Endodermal cell (in vitro differentiated cells): ENCODE data around the gene DNAH1. TPM values are rescaled to one million over a fixed set of nuclear protein-coding genes. Genes with fewer than 3 reads are reported as not detected.

Experiments used
- DNase-seq: peaks from one replicate; pipeline ENCODE4 v3.0.0-alpha.2; 2017
- H3K27ac ChIP-seq: 2 replicates; pipeline ENCODE4 v1.5.1; 2013; ENCODE audit warnings: mild to moderate bottlenecking, low read depth, low read length, moderate library complexity
- H3K27me3 ChIP-seq: 2 replicates; pipeline ENCODE4 v1.6.1; 2013; ENCODE audit warnings: mild to moderate bottlenecking, low read length, moderate library complexity; ENCODE audit not compliant: insufficient read depth, control insufficient read depth, poor library complexity, severe bottlenecking
- H3K36me3 ChIP-seq: 2 replicates; pipeline ENCODE4 v1.7.0; 2013; ENCODE audit warnings: mild to moderate bottlenecking, low read length, moderate library complexity; ENCODE audit not compliant: control insufficient read depth, insufficient read depth
- H3K4me1 ChIP-seq: one replicate; pipeline ENCODE4 v1.7.0; 2013; ENCODE audit warnings: low read length; ENCODE audit not compliant: control insufficient read depth, insufficient read depth
- H3K4me3 ChIP-seq: 2 replicates; pipeline ENCODE4 v1.5.1; 2013; ENCODE audit warnings: mild to moderate bottlenecking, low read length, moderate library complexity
- H3K9ac ChIP-seq: 2 replicates; pipeline ENCODE4 v1.6.1; 2013; ENCODE audit warnings: mild to moderate bottlenecking, low read length, moderate library complexity; ENCODE audit not compliant: poor library complexity, severe bottlenecking; ENCODE audit errors: extremely low read depth
- H3K9me3 ChIP-seq: 2 replicates; pipeline ENCODE4 v1.6.1; 2013; ENCODE audit warnings: mild to moderate bottlenecking, low read length, moderate library complexity; ENCODE audit not compliant: control insufficient read depth
- H3K27ac Mint-ChIP-seq: 2 replicates; pipeline ENCODE4 v1.8.0; 2020; ENCODE audit warnings: mixed read lengths
- H3K27me3 Mint-ChIP-seq: 2 replicates; pipeline ENCODE4 v1.8.0; 2021; ENCODE audit warnings: mild to moderate bottlenecking, mixed read lengths; ENCODE audit not compliant: insufficient read depth
- H3K36me3 Mint-ChIP-seq: 2 replicates; pipeline ENCODE4 v1.8.0; 2020; ENCODE audit warnings: low read depth, mixed read lengths
- H3K4me1 Mint-ChIP-seq: 2 replicates; pipeline ENCODE4 v1.8.0; 2020; ENCODE audit warnings: mixed read lengths
- H3K4me3 Mint-ChIP-seq: 2 replicates; pipeline ENCODE4 v1.8.0; 2020; ENCODE audit warnings: mild to moderate bottlenecking, moderate library complexity, mixed read lengths
- H3K9me3 Mint-ChIP-seq: 2 replicates; pipeline ENCODE4 v1.8.0; 2020; ENCODE audit warnings: mild to moderate bottlenecking, mixed read lengths
- WGBS, 2 experiments: methylation state at CpG; one replicate each; pipeline versions ENCODE4 v1.1.5 to v1.1.7; 2013; ENCODE audit warnings: missing lambda C conversion rate in 2 of 2, mixed read lengths in 1 of 2; ENCODE audit not compliant: insufficient coverage in 1 of 2, insufficient read length in 1 of 2; 5-methylcytosine and 5-hydroxymethylcytosine counted together
- total RNA-seq, 2 donors: library from RNA; stranded (reverse); fragmentation: NEBNext Ultra II Directional in 1 of 2; extraction: Animal tissue kit (Norgen Biotek cat#: 25700) in 1 of 2; gene quantifications; 2 replicates in 1 of 2; 3 replicates in 1 of 2; pipeline ENCODE4 v1.2.1, GENCODE V29; 2021
- TF ChIP-seq, protein P1 (sequence below): fragments of 200-600 bp; sonication (generic); conservative IDR thresholded peaks from 2 replicates; pipeline ENCODE4 v1.5.0; 2021; ENCODE audit warnings: antibody characterized with exemption, mild to moderate bottlenecking

DNAH1 gene
- total RNA-seq, 2 donors from 2014 or later = 4.9 to 5.5 TPM

DNA sequence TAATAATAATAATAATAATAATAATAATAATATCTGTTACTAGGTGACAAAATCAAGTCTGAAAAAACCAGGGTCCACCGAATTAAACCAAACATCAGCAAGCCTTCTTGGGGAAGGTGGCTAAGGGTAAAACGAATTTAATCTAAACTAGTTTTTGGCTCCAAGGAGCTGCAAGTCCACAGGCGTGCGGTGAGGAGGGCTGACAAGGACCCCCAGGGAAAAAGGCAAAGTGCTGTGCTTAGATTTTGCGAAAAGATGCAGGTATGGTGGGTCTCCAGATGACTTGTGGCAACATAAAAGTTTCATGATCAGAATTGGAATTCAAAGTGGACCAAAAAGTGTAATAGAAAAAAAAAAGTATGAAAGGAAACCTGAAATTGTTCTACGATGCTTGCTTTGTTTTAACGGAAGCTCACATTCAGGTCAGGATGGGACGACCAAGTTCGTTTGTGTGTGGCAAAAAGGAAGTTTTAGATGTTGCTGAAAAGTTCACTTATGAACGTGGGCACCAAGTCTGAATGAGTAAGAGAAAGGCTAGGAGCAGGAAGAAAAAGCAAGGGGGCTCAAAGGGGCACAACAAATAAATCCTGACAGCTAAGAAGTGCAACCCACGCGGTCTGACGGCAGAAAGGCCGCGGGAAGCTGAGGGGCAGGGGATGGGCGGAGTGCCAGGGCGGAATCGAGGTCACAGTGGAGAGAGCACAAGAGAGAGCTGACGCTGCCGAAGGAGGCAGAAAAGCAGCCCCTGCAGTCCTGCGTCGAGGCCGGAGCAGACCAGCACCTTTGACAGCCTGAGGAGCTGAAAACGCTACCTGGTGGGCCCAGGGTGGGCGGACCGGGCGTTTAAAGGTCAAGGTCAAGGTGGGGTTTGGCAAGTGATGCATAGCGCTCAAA lies 38.8 kb upstream of the DNAH1 start:
- no peaks in the 10 kb centered on the region for H3K27me3 ChIP-seq
- Mint-ChIP-seq H3K4me1 (peaks cover 32% of the 10 kb centered on the region), H3K9me3 (no peaks in the 10 kb centered on the region), H3K4me3 (peak overlapping the region; percentile 95), H3K27ac (peak overlapping the region; percentile 100), H3K36me3 (peaks cover 27% of the 10 kb centered on the region), H3K27me3 (no peaks in the 10 kb centered on the region)
- WGBS, 2 experiments = 3 to 4% methylated on average over 21 to 27 of the region's 28 CpGs
- H3K4me1 ChIP-seq = peaks cover 9% of the 10 kb centered on the region
- H3K9ac ChIP-seq = peak overlapping the region; percentile 94
- peak overlapping the region; percentile 96 for H3K4me3 ChIP-seq
- peaks cover 35% of the 10 kb centered on the region for H3K36me3 ChIP-seq
- no peaks in the 10 kb centered on the region for H3K9me3 ChIP-seq
- peak; percentile 77 for DNase-seq
- peak overlapping the region; percentile 24 for H3K27ac ChIP-seq
- TF ChIP-seq, protein P1, sequence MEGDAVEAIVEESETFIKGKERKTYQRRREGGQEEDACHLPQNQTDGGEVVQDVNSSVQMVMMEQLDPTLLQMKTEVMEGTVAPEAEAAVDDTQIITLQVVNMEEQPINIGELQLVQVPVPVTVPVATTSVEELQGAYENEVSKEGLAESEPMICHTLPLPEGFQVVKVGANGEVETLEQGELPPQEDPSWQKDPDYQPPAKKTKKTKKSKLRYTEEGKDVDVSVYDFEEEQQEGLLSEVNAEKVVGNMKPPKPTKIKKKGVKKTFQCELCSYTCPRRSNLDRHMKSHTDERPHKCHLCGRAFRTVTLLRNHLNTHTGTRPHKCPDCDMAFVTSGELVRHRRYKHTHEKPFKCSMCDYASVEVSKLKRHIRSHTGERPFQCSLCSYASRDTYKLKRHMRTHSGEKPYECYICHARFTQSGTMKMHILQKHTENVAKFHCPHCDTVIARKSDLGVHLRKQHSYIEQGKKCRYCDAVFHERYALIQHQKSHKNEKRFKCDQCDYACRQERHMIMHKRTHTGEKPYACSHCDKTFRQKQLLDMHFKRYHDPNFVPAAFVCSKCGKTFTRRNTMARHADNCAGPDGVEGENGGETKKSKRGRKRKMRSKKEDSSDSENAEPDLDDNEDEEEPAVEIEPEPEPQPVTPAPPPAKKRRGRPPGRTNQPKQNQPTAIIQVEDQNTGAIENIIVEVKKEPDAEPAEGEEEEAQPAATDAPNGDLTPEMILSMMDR = no peak

DNA sequence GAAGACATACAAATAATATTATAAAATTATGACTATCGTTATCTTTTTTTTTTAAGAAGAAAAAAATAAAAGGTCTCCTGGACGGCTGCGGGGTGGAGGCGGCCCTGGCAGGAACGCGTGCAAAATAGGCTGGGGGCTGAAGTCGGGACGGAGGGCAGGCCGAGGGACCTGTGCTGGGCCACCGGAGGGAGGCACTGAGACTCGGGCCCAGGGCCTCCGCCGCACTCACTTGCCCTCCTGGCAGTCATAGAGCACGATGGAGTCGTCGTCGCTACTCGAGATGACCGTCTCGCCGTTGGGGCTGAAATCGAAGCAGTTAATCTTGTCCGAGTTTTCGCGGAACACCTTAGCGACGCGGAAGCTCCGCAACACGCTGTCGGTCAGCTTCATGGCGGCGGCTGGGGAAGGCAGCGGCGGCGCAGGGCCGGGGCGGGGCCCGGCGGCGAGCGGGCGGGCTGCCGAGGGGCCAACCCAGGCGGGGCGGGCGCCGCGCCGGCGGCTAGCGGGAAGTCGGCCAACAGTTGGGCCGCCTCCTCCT lies 38.1 kb upstream of the DNAH1 start:
- TF ChIP-seq, protein P1 = peak; percentile 67
- H3K9ac ChIP-seq = peak overlapping the region; percentile 94
- no peaks in the 10 kb centered on the region for H3K9me3 ChIP-seq
- peaks cover 29% of the 10 kb centered on the region for H3K36me3 ChIP-seq
- H3K4me1 ChIP-seq = peaks cover 9% of the 10 kb centered on the region
- DNase-seq = peak; percentile 85
- Mint-ChIP-seq H3K27ac (peak overlapping the region; percentile 100), H3K4me1 (peaks cover 34% of the 10 kb centered on the region), H3K27me3 (no peaks in the 10 kb centered on the region), H3K36me3 (peaks cover 21% of the 10 kb centered on the region), H3K9me3 (no peaks in the 10 kb centered on the region), H3K4me3 (peak overlapping the region; percentile 95)
- no peaks in the 10 kb centered on the region for H3K27me3 ChIP-seq
- 0 to 2% methylated on average over 28 to 53 of the region's 54 CpGs for WGBS, 2 experiments
- H3K27ac ChIP-seq = peak overlapping the region; percentile 94
- H3K4me3 ChIP-seq = peak overlapping the region; percentile 96

DNA sequence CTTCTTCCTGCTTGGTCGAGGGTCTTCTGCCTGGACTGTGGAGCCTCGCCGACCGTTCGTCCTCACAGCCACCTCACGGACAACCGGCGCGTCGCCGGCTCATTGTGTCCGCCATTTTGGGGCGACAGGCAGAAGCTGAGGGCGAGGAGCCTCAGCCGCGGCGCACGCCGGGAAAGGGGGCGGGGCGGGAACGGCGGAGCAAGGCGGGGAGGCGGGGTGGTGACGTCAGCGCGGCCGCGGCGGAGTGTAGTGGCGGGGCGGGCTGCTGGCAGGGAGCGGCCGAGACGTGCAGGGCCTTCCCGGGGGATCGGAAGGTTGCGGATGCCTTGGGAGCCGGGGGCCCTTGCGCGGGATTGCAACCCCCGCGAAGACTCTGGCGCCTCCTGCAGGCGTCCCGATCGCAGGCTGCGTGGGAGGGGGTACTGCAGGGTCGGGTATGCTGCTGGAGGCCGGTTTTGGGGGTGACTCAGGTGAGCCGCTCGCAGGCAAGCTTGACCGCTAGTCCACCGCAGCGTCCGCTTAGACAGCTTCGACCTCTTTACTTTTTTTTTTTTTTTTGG lies 37.5 kb upstream of the DNAH1 start, which contains the start of gene WDR82:
TSS of gene WDR82 (minus strand) at position 140 of the 560 bp plus-strand sequence. CDS start 288 bp downstream, outside the sequence.
- Histone ChIP-seq H3K9me3 (no peaks in the 10 kb centered on the region), H3K27me3 (no peaks in the 10 kb centered on the region), H3K4me1 (peaks cover 9% of the 10 kb centered on the region), H3K9ac (peak within 1 kb of the TSS; percentile 94), H3K36me3 (peaks cover 23% of the 10 kb centered on the region), H3K27ac (peak within 1 kb of the TSS; percentile 94), H3K4me3 (peak within 1 kb of the TSS; percentile 96)
- Mint-ChIP-seq H3K4me1 (peaks cover 39% of the 10 kb centered on the region), H3K9me3 (no peaks in the 10 kb centered on the region), H3K36me3 (peaks cover 16% of the 10 kb centered on the region), H3K4me3 (peak within 1 kb of the TSS; percentile 95), H3K27ac (peak within 1 kb of the TSS; percentile 100), H3K27me3 (no peaks in the 10 kb centered on the region)
- TF ChIP-seq, protein P1 = peak; percentile 76
- DNase-seq = peak; percentile 99
- WGBS, 2 experiments = 1% methylated on average over 31 to 58 of the region's 58 CpGs
